Heart right ventricle (tissue), 16 donors: Measurements from ENCODE around the gene ZNHIT3. TPM values are rescaled to one million over a fixed set of nuclear protein-coding genes. Genes with fewer than 3 reads are reported as not detected.

Source experiments
- ATAC-seq, 8 donors: fragments of 200-7000 bp; cut with Tn5 transposase; one replicate each; pipeline ENCODE4 v1.9.1; 2020; ENCODE audit warnings: mild to moderate bottlenecking in 8 of 8, moderate library complexity in 8 of 8, moderate number of reproducible peaks in 1 of 8
- DNase-seq, 2 donors: peaks; one replicate each; pipeline ENCODE4 v3.0.0-alpha.2; 2020
- H3K27ac ChIP-seq, 10 donors: fragments of 200-600 bp; sonication (generic) in 2 of 10; one replicate each; pipeline versions ENCODE4 v1.5.0 to v1.8.0; 2020 to 2022; ENCODE audit warnings: mild to moderate bottlenecking in 3 of 10
- H3K27me3 ChIP-seq, 7 donors: fragments of 200-600 bp; one replicate each; pipeline ENCODE4 v1.8.0; 2021 to 2022; ENCODE audit warnings: mild to moderate bottlenecking in 2 of 7
- H3K36me3 ChIP-seq, 9 donors: fragments of 200-600 bp; sonication (generic) in 1 of 9; one replicate each; pipeline versions ENCODE4 v1.5.0 to v1.8.0; 2020 to 2022; ENCODE audit warnings: mild to moderate bottlenecking in 2 of 9
- H3K4me1 ChIP-seq, 9 donors: fragments of 200-600 bp; sonication (generic) in 1 of 9; one replicate each; pipeline versions ENCODE4 v1.5.0 to v1.8.0; 2020 to 2022; ENCODE audit warnings: mild to moderate bottlenecking in 4 of 9
- H3K4me3 ChIP-seq, 10 donors: fragments of 200-600 bp; sonication (generic) in 2 of 10; one replicate each; pipeline versions ENCODE4 v1.5.0 to v1.8.0; 2020 to 2022; ENCODE audit warnings: mild to moderate bottlenecking in 7 of 10, moderate library complexity in 2 of 10
- H3K9me3 ChIP-seq, 11 donors: fragments of 200-600 bp in 10 of 11; sonication (generic) in 2 of 11; one replicate each; pipeline versions ENCODE4 v1.5.0 to v1.8.0; 2013 to 2022; ENCODE audit warnings: mild to moderate bottlenecking in 2 of 11, control low read depth in 1 of 11, moderate library complexity in 1 of 11
- WGBS, 2 donors: extraction: QIAGEN DNeasy Blood & Tissue Kit; methylation state at CpG; one replicate each; pipeline ENCODE4 v1.1.7; 2013; ENCODE audit warnings: inconsistent platforms in 1 of 2; 5-methylcytosine and 5-hydroxymethylcytosine counted together
- intact Hi-C, 10 donors: fragments of 100-400 bp; cut with DNase I; formaldehyde crosslinking; loops; one replicate each; pipeline versions ENCODE4 v1.11.1 to v1.14.2; 2022
- polyA plus RNA-seq, 2 donors: library from polyadenylated mRNA; stranded (reverse); fragments of 200-250 nt; gene quantifications; one replicate each; pipeline ENCODE4 v1.2.3, GENCODE V29; 2013
- total RNA-seq, 10 donors: library from RNA; stranded (reverse); fragmentation: NEBNext Ultra II Directional in 3 of 10; extraction: Animal tissue kit (Norgen Biotek cat#: 25700) in 3 of 10; gene quantifications; one replicate each; pipeline versions ENCODE4 v1.2.1 to v1.2.4, GENCODE V29; 2021 to 2023
- TF ChIP-seq, protein P1 (sequence below), 9 donors: fragments of 200-600 bp; sonication (generic) in 2 of 9; IDR thresholded peaks; one replicate each; pipeline versions ENCODE4 v1.5.0 to v1.8.0; 2021 to 2022; ENCODE audit warnings: antibody characterized with exemption in 9 of 9, mild to moderate bottlenecking in 5 of 9, moderate library complexity in 1 of 9
- donor health status: Arrhythmogenic right ventricular cardiomyopathy.
- donor health status: ischemic (EF 13 %, LVEDD 7.1; RV severe dilation, severe dysfunction).
- donor health status: healthy with polysubstance abuse.
- donor health status: DM: no; HTN: yes; CAD: no.
- donor health status: DM: no; HTN: no; CAD: no.
- donor health status: ischemic (EF 25% LVEDD 6.9; RV normal size, moderate dysfunction).
- donor health status: ischemic (EF 25% LVEDD 5.7; RV mildly dilated, moderate dysfunction).
- donor health status: healthy.
- donor health status: DM: yes; HTN: yes; CAD: no.
- donor health status: Ischemic cardiomyopathy.
- donor health status: ischemic (EF 35%, LVEDD 5.7; RV mildly dilated, moderate dysfunction).
- donor health status: nonischemic (EF 11% LVEDD 7.7; RV severe dilation, severe dysfunction).
- donor health status: DM: yes; HTN: yes; CAD: no.
- donor health status: PGD.
- donor health status: ischemic (EF 29% LVEDD 5.4; RV normal size, mild dysfunction).
- donor health status: nonischemic (EF 23%, LVEDD 6.1; RV moderate dilation, normal function).

Gene ZNHIT3
- total and polyA plus RNA-seq, 12 donors = 12.0 to 34.0 (median 23.0) TPM

DNA sequence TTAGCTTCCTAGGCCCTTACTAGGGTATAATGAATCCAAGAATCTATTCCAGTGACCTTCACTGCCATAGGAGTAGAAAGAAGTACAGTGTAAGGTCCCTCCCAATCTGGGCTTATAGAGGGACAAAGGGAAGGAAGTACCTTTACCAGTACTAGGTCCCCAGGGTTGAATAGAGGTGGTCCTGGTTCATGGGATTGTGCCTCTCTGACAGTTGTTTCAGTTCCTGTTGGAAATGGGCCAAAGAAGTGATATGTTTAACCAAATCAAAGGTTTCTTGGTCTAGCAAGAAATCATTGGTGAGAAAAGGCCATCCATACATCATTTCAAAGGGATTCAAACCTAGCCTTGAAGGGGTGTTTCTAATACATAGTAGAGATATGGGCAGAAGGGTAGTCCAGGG is 16.0 kb upstream of the ZNHIT3 start:
- no peaks in the 10 kb centered on the region for H3K4me1 ChIP-seq
- intact Hi-C loops = loop anchor here in 1 of 10 donors (10.0 kb wide), 1 partner anchor 486 kb away; the partner anchor contains the start of genes CCL14 and CCL16
- no peaks in the 10 kb centered on the region for H3K36me3 ChIP-seq
- no peak for DNase-seq
- TF ChIP-seq, protein P1, sequence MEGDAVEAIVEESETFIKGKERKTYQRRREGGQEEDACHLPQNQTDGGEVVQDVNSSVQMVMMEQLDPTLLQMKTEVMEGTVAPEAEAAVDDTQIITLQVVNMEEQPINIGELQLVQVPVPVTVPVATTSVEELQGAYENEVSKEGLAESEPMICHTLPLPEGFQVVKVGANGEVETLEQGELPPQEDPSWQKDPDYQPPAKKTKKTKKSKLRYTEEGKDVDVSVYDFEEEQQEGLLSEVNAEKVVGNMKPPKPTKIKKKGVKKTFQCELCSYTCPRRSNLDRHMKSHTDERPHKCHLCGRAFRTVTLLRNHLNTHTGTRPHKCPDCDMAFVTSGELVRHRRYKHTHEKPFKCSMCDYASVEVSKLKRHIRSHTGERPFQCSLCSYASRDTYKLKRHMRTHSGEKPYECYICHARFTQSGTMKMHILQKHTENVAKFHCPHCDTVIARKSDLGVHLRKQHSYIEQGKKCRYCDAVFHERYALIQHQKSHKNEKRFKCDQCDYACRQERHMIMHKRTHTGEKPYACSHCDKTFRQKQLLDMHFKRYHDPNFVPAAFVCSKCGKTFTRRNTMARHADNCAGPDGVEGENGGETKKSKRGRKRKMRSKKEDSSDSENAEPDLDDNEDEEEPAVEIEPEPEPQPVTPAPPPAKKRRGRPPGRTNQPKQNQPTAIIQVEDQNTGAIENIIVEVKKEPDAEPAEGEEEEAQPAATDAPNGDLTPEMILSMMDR (IDR thresholded peaks at IDR 0.05) = no peak
- no peak overlapping the region for H3K4me3 ChIP-seq
- ATAC-seq = no peak
- H3K27ac ChIP-seq = no peak overlapping the region
- H3K27me3 ChIP-seq = peaks cover under 1 to 66% (median 53%) of the 10 kb centered on the region in 7 donors
- H3K9me3 ChIP-seq = no peaks in the 10 kb centered on the region

DNA sequence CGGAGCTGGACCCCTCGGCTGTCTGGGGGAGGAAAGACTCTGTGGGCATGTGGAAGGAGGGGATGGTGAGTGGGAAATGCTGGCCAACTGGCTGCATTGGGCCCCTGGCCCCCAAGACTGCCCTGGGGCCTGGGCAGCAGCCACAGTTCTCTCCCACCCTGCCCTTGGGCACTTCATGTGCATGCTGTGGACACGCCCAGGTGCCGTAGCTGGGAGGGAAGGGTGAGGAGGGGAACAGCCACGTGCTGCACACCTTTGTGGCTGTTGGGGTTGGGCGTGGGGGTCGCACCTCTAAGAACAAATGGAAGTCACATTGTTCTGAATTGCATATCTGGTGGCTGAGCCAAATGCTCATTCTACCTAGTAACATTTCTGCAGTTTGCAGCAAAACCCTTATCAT is 11.9 kb upstream of the ZNHIT3 start:
- Histone ChIP-seq H3K27ac (no peak overlapping the region), H3K9me3 (no peaks in the 10 kb centered on the region), H3K4me3 (no peak overlapping the region), H3K36me3 (no peaks in the 10 kb centered on the region), H3K4me1 (no peaks in the 10 kb centered on the region), H3K27me3 (peaks cover 0 to 54% (median 22%) of the 10 kb centered on the region in 7 donors)
- WGBS, 2 donors = 57 to 64% methylated on average over 7 of the region's 7 CpGs
- ATAC-seq = peak in 1 of 8 donors; percentile 41
- TF ChIP-seq, protein P1 (IDR thresholded peaks at IDR 0.05) = no peak
- intact Hi-C loops = loop anchor here in 1 of 10 donors (10.0 kb wide), 1 partner anchor 490 kb away; the partner anchor contains the start of genes CCL14 and CCL16
- no peak for DNase-seq

DNA sequence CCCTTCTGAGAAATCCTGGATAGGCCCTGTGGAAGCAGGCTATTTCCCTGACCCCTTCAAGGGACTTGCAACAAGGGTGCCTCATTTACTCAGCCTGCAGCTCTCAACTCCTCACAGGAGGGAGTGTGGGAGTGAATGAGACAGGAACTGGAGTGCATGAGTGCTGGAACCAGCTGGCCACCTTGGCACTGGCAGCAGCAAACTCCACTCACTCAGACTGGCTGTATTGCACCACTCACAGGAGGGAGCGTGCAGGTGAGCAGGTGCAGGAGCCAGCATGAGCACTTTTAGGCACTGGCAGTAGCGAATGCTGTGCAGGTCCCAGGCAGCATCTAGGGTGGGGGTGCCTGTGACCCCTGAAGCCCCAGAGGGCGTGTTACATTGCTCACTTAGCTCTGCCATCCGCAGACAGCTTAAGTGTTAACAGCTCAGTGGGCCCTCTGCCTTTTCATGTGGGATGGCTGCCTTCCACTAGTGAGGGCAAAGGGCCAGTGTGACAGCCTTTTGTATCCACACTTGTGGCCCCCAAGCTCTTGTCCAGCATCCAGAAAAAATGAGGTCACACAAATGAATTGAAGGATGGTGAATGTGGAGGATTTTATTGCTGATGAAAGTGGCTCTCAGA is 11.0 kb upstream of the ZNHIT3 start:
- Histone ChIP-seq H3K4me3 (no peak overlapping the region), H3K9me3 (no peaks in the 10 kb centered on the region), H3K27me3 (peaks cover 0 to 48% (median 23%) of the 10 kb centered on the region in 7 donors), H3K36me3 (no peaks in the 10 kb centered on the region), H3K4me1 (no peaks in the 10 kb centered on the region), H3K27ac (no peak overlapping the region)
- intact Hi-C loops = loop anchor here in 2 of 10 donors (5.0 to 10.0 kb wide), 2 partner anchors 293 to 491 kb away; partner anchors contain the start of genes CCL14 (in 1 of the 2) and CCL16 (in 1 of the 2)
- 62 to 63% methylated on average over 4 of the region's 4 CpGs for WGBS, 2 donors
- ATAC-seq (no peak), DNase-seq (no peak)
- TF ChIP-seq, protein P1 (IDR thresholded peaks at IDR 0.05) = no peak

DNA sequence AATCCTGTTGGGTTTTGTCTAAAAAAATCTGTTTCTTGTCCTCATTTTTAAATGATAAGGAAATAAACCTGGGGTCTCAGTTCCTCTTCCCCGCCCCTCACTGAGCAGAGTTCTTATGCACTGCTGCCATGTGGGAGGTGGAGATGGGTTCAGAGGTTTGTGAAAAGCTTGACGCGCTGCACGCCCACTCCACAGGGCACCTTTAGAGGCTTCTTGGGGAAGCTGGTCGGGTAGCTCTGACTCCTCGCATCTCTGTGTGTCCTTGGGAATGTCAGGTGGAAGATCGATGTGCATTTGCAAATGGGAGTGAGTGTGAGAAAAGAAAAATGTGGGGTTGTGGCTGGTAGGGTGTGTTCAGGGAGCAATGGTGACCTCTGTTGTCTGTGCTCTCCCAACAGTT is 4.7 kb upstream of the ZNHIT3 start:
- TF ChIP-seq, protein P1 (IDR thresholded peaks at IDR 0.05) = no peak

More for the DNA sequence above, 4.7 kb upstream of the ZNHIT3 start:
- 57 to 59% methylated on average over 7 of the region's 7 CpGs for WGBS, 2 donors
- Histone ChIP-seq H3K4me3 (no peak overlapping the region), H3K27me3 (peaks cover 0 to 46% (median 36%) of the 10 kb centered on the region in 7 donors), H3K36me3 (no peaks in the 10 kb centered on the region), H3K4me1 (peaks cover 13 to 25% (median 19%) of the 10 kb centered on the region in 9 donors), H3K27ac (no peak overlapping the region), H3K9me3 (no peaks in the 10 kb centered on the region)
- ATAC-seq (no peak), DNase-seq (no peak)
- intact Hi-C loops = loop anchor here in 9 of 10 donors (2.0 to 10.0 kb wide), 6 partner anchors 53 to 515 kb away; partner anchors contain the start of genes DHRS11 (in 1 of the 9), GGNBP2 (in 1 of the 9), MYO19 (in 1 of the 9) and PIGW (in 1 of the 9)
